ENCODE results near the gene NISCH.

The NISCH gene

GRCh38 chr3:52511509-52511908, 56.1 kb downstream of the NISCH start:
- H2AFZ ChIP-seq (ENCODE audit: low read depth, low read length), result no peak overlapping the region
- no peak overlapping the region for H4K8ac ChIP-seq (ENCODE audit: low read length)
- H3K36me3 ChIP-seq (ENCODE audit: control insufficient read depth in 1 of 2, insufficient read depth in 2 of 2, low read depth in 1 of 2, low read length in 2 of 2), result no peaks in the 10 kb centered on the region
- no peak overlapping the region for H2BK5ac ChIP-seq (ENCODE audit: low read depth, low read length, poor library complexity, severe bottlenecking)
- H3K14ac ChIP-seq (ENCODE audit: low read length in 2 of 2), result no peak overlapping the region
- peaks cover 18 to 67% of the 10 kb centered on the region in 2 experiments for H3K27me3 ChIP-seq (ENCODE audit: control insufficient read depth in 1 of 2, insufficient read depth in 1 of 2, low read length in 2 of 2)
- no peak overlapping the region for H3K9ac ChIP-seq (ENCODE audit: low read length)
- no peak overlapping the region for H2BK15ac ChIP-seq (ENCODE audit: low read depth, poor library complexity, severe bottlenecking)
- H3K4me1 ChIP-seq (ENCODE audit: control insufficient read depth, insufficient read depth, low read depth, low read length), result peaks cover 13% of the 10 kb centered on the region
- no peak overlapping the region for H3K27ac ChIP-seq (ENCODE audit: low read length, poor library complexity, severe bottlenecking)
- H3K23ac ChIP-seq (ENCODE audit: low read length in 2 of 2), result no peak overlapping the region
- H4K91ac ChIP-seq (ENCODE audit: low read length), result no peak overlapping the region
- H2AK5ac ChIP-seq (ENCODE audit: low read length, severe bottlenecking), result no peak overlapping the region
- no peak overlapping the region for H3K18ac ChIP-seq (ENCODE audit: low read depth in 1 of 2, low read length in 2 of 2)
- no peak for DNase-seq
- no peak overlapping the region for H3K4me3 ChIP-seq (ENCODE audit: insufficient read depth in 1 of 2, low read depth in 1 of 2, low read length in 2 of 2)
- no peaks in the 10 kb centered on the region for H3K79me1 ChIP-seq (replicated peaks; ENCODE audit: low read length, poor library complexity, severe bottlenecking)
- 81% methylated on average over 7 of the region's 7 CpGs for WGBS
- H3K4me2 ChIP-seq (ENCODE audit: low read length, poor library complexity, severe bottlenecking), result no peak overlapping the region
- no peak overlapping the region for H3K4ac ChIP-seq (ENCODE audit: low read depth in 1 of 2, low read length in 2 of 2)
- no peak overlapping the region for H2BK120ac ChIP-seq (ENCODE audit: low read depth, low read length)
- no peak overlapping the region for H2BK12ac ChIP-seq (ENCODE audit: low read length in 2 of 2)
- no peaks in the 10 kb centered on the region for H3K9me3 ChIP-seq (ENCODE audit: control insufficient read depth, low read length)

- Histone ChIP-seq H2BK120ac (ENCODE audit: low read depth, low read length) (no peak overlapping the region), H3K4ac (ENCODE audit: low read depth in 1 of 2, low read length in 2 of 2) (no peak overlapping the region), H4K8ac (ENCODE audit: low read length) (no peak overlapping the region), H3K18ac (ENCODE audit: low read depth in 1 of 2, low read length in 2 of 2) (no peak overlapping the region), H3K4me3 (ENCODE audit: insufficient read depth in 1 of 2, low read depth in 1 of 2, low read length in 2 of 2) (no peak overlapping the region), H3K36me3 (ENCODE audit: control insufficient read depth in 1 of 2, insufficient read depth in 2 of 2, low read depth in 1 of 2, low read length in 2 of 2) (no peaks in the 10 kb centered on the region), H3K4me1 (ENCODE audit: control insufficient read depth, insufficient read depth, low read depth, low read length) (peaks cover 8% of the 10 kb centered on the region), H3K9me3 (ENCODE audit: control insufficient read depth, low read length) (no peaks in the 10 kb centered on the region), H2BK5ac (ENCODE audit: low read depth, low read length, poor library complexity, severe bottlenecking) (no peak overlapping the region), H4K91ac (ENCODE audit: low read length) (no peak overlapping the region), H2AFZ (ENCODE audit: low read depth, low read length) (no peak overlapping the region), H2BK15ac (ENCODE audit: low read depth, poor library complexity, severe bottlenecking) (no peak overlapping the region), H3K79me1 (replicated peaks; ENCODE audit: low read length, poor library complexity, severe bottlenecking) (no peaks in the 10 kb centered on the region), H3K9ac (ENCODE audit: low read length) (no peak overlapping the region), H3K14ac (ENCODE audit: low read length in 2 of 2) (no peak overlapping the region), H3K27me3 (ENCODE audit: control insufficient read depth in 1 of 2, insufficient read depth in 1 of 2, low read length in 2 of 2) (peaks cover 18 to 67% of the 10 kb centered on the region in 2 experiments), H2BK12ac (ENCODE audit: low read length in 2 of 2) (no peak overlapping the region), H3K27ac (ENCODE audit: low read length, poor library complexity, severe bottlenecking) (no peak overlapping the region), H3K4me2 (ENCODE audit: low read length, poor library complexity, severe bottlenecking) (no peak overlapping the region), H3K23ac (ENCODE audit: low read length in 2 of 2) (no peak overlapping the region), H2AK5ac (ENCODE audit: low read length, severe bottlenecking) (no peak overlapping the region)
- DNase-seq, result no peak
- WGBS, result 72% methylated on average over 8 of the region's 8 CpGs
These were observed 56.7 kb downstream of the NISCH start for GRCh38 chr3:52512105-52512504.

GRCh38 chr3:52512727-52513126, 57.3 kb downstream of the NISCH start:
- peaks cover 18 to 73% of the 10 kb centered on the region in 2 experiments for H3K27me3 ChIP-seq (ENCODE audit: control insufficient read depth in 1 of 2, insufficient read depth in 1 of 2, low read length in 2 of 2)
- H3K4ac ChIP-seq (ENCODE audit: low read depth in 1 of 2, low read length in 2 of 2), result no peak overlapping the region
- no peak overlapping the region for H3K14ac ChIP-seq (ENCODE audit: low read length in 2 of 2)
- H2BK5ac ChIP-seq (ENCODE audit: low read depth, low read length, poor library complexity, severe bottlenecking), result no peak overlapping the region
- H4K91ac ChIP-seq (ENCODE audit: low read length), result no peak overlapping the region
- H3K23ac ChIP-seq (ENCODE audit: low read length in 2 of 2), result no peak overlapping the region
- H3K18ac ChIP-seq (ENCODE audit: low read depth in 1 of 2, low read length in 2 of 2), result no peak overlapping the region
- no peak overlapping the region for H2BK120ac ChIP-seq (ENCODE audit: low read depth, low read length)
- no peaks in the 10 kb centered on the region for H3K36me3 ChIP-seq (ENCODE audit: control insufficient read depth in 1 of 2, insufficient read depth in 2 of 2, low read depth in 1 of 2, low read length in 2 of 2)
- DNase-seq, result no peak
- no peak overlapping the region for H3K4me3 ChIP-seq (ENCODE audit: insufficient read depth in 1 of 2, low read depth in 1 of 2, low read length in 2 of 2)
- no peak overlapping the region for H3K27ac ChIP-seq (ENCODE audit: low read length, poor library complexity, severe bottlenecking)
- H3K79me1 ChIP-seq (replicated peaks; ENCODE audit: low read length, poor library complexity, severe bottlenecking), result no peaks in the 10 kb centered on the region
- no peak overlapping the region for H2AFZ ChIP-seq (ENCODE audit: low read depth, low read length)
- no peak overlapping the region for H3K4me2 ChIP-seq (ENCODE audit: low read length, poor library complexity, severe bottlenecking)
- H4K8ac ChIP-seq (ENCODE audit: low read length), result no peak overlapping the region
- H2BK12ac ChIP-seq (ENCODE audit: low read length in 2 of 2), result no peak overlapping the region
- no peak overlapping the region for H2AK5ac ChIP-seq (ENCODE audit: low read length, severe bottlenecking)
- 76% methylated on average over 17 of the region's 17 CpGs for WGBS
- peaks cover 2% of the 10 kb centered on the region for H3K4me1 ChIP-seq (ENCODE audit: control insufficient read depth, insufficient read depth, low read depth, low read length)
- H2BK15ac ChIP-seq (ENCODE audit: low read depth, poor library complexity, severe bottlenecking), result no peak overlapping the region
- no peaks in the 10 kb centered on the region for H3K9me3 ChIP-seq (ENCODE audit: control insufficient read depth, low read length)
- no peak overlapping the region for H3K9ac ChIP-seq (ENCODE audit: low read length)

- Histone ChIP-seq H2BK120ac (ENCODE audit: low read depth, low read length) (no peak overlapping the region), H3K9ac (ENCODE audit: low read length) (no peak overlapping the region), H3K27me3 (ENCODE audit: control insufficient read depth in 1 of 2, insufficient read depth in 1 of 2, low read length in 2 of 2) (peaks cover 18 to 78% of the 10 kb centered on the region in 2 experiments), H3K27ac (ENCODE audit: low read length, poor library complexity, severe bottlenecking) (no peak overlapping the region), H2BK12ac (ENCODE audit: low read length in 2 of 2) (no peak overlapping the region), H4K8ac (ENCODE audit: low read length) (no peak overlapping the region), H3K4me1 (ENCODE audit: control insufficient read depth, insufficient read depth, low read depth, low read length) (no peaks in the 10 kb centered on the region), H2BK15ac (ENCODE audit: low read depth, poor library complexity, severe bottlenecking) (no peak overlapping the region), H2BK5ac (ENCODE audit: low read depth, low read length, poor library complexity, severe bottlenecking) (no peak overlapping the region), H2AFZ (ENCODE audit: low read depth, low read length) (no peak overlapping the region), H3K23ac (ENCODE audit: low read length in 2 of 2) (no peak overlapping the region), H3K36me3 (ENCODE audit: control insufficient read depth in 1 of 2, insufficient read depth in 2 of 2, low read depth in 1 of 2, low read length in 2 of 2) (no peaks in the 10 kb centered on the region), H3K4me3 (ENCODE audit: insufficient read depth in 1 of 2, low read depth in 1 of 2, low read length in 2 of 2) (no peak overlapping the region), H2AK5ac (ENCODE audit: low read length, severe bottlenecking) (no peak overlapping the region), H3K14ac (ENCODE audit: low read length in 2 of 2) (no peak overlapping the region), H3K4me2 (ENCODE audit: low read length, poor library complexity, severe bottlenecking) (no peak overlapping the region), H3K18ac (ENCODE audit: low read depth in 1 of 2, low read length in 2 of 2) (no peak overlapping the region), H3K79me1 (replicated peaks; ENCODE audit: low read length, poor library complexity, severe bottlenecking) (no peaks in the 10 kb centered on the region), H3K9me3 (ENCODE audit: control insufficient read depth, low read length) (no peaks in the 10 kb centered on the region), H3K4ac (ENCODE audit: low read depth in 1 of 2, low read length in 2 of 2) (no peak overlapping the region), H4K91ac (ENCODE audit: low read length) (no peak overlapping the region)
- whole genome bisulfite sequencing, result 89% methylated on average over 7 of the region's 7 CpGs
- DNase-seq, result no peak
These were observed 57.9 kb downstream of the NISCH start for GRCh38 chr3:52513281-52513680.

All from mesenchymal stem cell (in vitro differentiated cells and primary cell).